Measurements from ENCODE around the gene WNT7B.

- TF ChIP-seq CTCF (IDR thresholded peaks at IDR 0.05) (no peak), POLR2A (IDR thresholded peaks at IDR 0.05) (no peak), POLR2AphosphoS5 (IDR thresholded peaks at IDR 0.05) (no peak), EP300 (IDR thresholded peaks at IDR 0.05) (no peak)
Measured at GRCh38 chr22:45953178-45953577, 23.8 kb downstream of the WNT7B start.
